Measurements from ENCODE around the gene CXXC5. TPM values are rescaled to one million over a fixed set of nuclear protein-coding genes. Genes with fewer than 3 reads are reported as not detected.

Gene CXXC5
- total RNA-seq, 1 experiment from 2014 or later = 97.2 TPM

DNA sequence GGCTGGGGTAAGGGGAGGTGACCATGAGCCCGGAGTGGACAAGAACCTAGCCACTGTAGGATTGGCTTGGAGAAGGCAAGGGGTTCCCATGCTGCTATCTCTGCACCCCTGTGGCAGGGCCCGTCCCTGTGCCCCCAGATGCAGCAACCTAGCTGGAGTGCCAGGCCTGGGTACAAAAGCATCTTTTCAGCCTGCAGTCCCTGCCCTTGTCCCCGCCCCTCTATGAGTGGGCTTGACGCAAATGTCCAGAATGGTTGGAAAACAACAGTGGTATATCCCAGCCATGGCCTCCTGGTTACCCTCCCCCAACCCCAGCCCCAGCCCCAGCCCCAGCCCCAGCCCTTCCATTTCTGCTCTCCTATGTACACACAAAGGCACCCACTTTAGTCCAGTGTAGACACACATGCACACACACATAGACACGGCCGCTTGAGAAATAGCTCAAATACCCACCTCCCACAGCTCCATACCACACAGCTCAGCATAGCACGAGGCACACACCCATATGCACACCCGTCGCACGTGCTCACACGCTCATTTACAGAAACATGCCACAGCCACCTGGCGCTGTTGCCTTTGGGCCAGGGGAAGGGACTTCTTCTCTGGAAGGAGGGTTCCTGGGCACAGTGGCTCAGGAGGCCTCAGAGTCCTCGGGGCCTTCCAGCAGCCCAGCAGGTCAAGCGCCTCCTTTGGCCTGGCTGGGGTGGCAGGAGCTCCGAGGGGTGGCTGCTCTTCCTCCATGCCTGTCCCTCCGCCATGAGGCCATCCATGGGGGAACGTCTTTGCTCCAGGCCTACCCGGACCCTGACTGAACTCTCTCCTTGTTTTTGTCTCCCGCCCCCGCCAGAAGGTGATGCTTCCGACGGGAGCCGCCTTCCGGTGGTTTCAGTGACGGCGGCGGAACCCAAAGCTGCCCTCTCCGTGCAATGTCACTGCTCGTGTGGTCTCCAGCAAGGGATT, 34.1 kb downstream of the CXXC5 start:
- TF ChIP-seq, protein P1, sequence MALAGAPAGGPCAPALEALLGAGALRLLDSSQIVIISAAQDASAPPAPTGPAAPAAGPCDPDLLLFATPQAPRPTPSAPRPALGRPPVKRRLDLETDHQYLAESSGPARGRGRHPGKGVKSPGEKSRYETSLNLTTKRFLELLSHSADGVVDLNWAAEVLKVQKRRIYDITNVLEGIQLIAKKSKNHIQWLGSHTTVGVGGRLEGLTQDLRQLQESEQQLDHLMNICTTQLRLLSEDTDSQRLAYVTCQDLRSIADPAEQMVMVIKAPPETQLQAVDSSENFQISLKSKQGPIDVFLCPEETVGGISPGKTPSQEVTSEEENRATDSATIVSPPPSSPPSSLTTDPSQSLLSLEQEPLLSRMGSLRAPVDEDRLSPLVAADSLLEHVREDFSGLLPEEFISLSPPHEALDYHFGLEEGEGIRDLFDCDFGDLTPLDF (CRISPR knock-in tag; IDR thresholded peaks at IDR 0.05) = no peak
- no peak for TF ChIP-seq ZNF416 (CRISPR knock-in tag; IDR thresholded peaks at IDR 0.05)
- no peak for TF ChIP-seq ATF1 (CRISPR knock-in tag; IDR thresholded peaks at IDR 0.05)
- peak overlapping the region; percentile 79; the same call in 1 of the 2 replicates for H3K27ac Mint-ChIP-seq
- H3K27me3 Mint-ChIP-seq (ENCODE audit: low read depth) = no peaks in the 10 kb centered on the region
- no peak for DNase-seq (ENCODE audit: low spot score)
- ATAC-seq = peak; percentile 8
- H3K36me3 Mint-ChIP-seq = peaks cover 26% of the 10 kb centered on the region
- ChIA-PET POLR2A (interaction anchor here (1.2 kb wide), 1 partner anchor 28 kb away, joined by 3 read pairs; no protein-coding TSS in a partner anchor), CTCF (interaction anchor here (1.0 to 4.3 kb wide), 7 partner anchors 10 to 93 kb away, joined by 3 to 30 read pairs (median 4); partner anchors contain the start of gene CXXC5)
- peaks cover 59% of the 10 kb centered on the region for H3K4me1 Mint-ChIP-seq
- no peaks in the 10 kb centered on the region for H3K9me3 Mint-ChIP-seq
- H3K4me3 Mint-ChIP-seq = no peak overlapping the region

DNA sequence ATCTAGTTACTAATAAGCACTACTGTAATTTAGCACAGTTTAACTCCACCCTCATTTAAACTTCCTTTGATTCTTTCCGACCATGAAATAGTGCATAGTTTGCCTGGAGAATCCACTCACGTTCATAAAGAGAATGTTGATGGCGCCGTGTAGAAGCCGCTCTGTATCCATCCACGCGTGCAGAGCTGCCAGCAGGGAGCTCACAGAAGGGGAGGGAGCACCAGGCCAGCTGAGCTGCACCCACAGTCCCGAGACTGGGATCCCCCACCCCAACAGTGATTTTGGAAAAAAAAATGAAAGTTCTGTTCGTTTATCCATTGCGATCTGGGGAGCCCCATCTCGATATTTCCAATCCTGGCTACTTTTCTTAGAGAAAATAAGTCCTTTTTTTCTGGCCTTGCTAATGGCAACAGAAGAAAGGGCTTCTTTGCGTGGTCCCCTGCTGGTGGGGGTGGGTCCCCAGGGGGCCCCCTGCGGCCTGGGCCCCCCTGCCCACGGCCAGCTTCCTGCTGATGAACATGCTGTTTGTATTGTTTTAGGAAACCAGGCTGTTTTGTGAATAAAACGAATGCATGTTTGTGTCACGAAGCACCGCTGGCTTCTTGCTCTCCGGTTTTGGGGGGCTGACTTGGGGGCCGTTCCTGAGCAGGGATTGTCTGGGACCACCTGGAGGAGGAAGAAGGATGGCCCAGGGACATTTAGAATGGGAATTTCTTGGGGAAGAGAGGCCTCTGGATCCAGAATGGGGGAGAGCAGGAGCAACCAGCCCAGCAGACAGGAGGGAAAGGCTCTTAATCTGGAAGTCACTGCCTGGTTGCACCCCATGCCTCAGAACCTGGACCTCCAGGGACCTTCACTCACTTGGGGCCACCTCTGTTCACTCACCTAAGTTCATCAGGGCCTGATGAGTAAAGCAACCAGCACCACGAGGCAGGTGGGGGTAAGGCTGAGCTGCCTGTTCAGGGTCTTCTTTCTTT, 35.4 kb downstream of the CXXC5 start:
- H3K9me3 Mint-ChIP-seq = no peaks in the 10 kb centered on the region
- CTCF ChIA-PET = interaction anchor here (0.8 to 4.3 kb wide), 10 partner anchors 9 to 104 kb away, joined by 3 to 30 read pairs (median 4); partner anchors contain the start of gene CXXC5
- ATAC-seq (no peak), DNase-seq (ENCODE audit: low spot score) (no peak)
- H3K27me3 Mint-ChIP-seq (ENCODE audit: low read depth) = no peaks in the 10 kb centered on the region
- H3K27ac Mint-ChIP-seq = peak overlapping the region; percentile 52
- peaks cover 26% of the 10 kb centered on the region for H3K36me3 Mint-ChIP-seq
- no peak overlapping the region; the same call in 1 of the 2 replicates for H3K4me3 Mint-ChIP-seq
- TF ChIP-seq ZNF423 (CRISPR knock-in tag; IDR thresholded peaks at IDR 0.05) = peak; percentile 98
- no peak for TF ChIP-seq TEAD4 (CRISPR knock-in tag; IDR thresholded peaks at IDR 0.05)
- TF ChIP-seq, protein P2, sequence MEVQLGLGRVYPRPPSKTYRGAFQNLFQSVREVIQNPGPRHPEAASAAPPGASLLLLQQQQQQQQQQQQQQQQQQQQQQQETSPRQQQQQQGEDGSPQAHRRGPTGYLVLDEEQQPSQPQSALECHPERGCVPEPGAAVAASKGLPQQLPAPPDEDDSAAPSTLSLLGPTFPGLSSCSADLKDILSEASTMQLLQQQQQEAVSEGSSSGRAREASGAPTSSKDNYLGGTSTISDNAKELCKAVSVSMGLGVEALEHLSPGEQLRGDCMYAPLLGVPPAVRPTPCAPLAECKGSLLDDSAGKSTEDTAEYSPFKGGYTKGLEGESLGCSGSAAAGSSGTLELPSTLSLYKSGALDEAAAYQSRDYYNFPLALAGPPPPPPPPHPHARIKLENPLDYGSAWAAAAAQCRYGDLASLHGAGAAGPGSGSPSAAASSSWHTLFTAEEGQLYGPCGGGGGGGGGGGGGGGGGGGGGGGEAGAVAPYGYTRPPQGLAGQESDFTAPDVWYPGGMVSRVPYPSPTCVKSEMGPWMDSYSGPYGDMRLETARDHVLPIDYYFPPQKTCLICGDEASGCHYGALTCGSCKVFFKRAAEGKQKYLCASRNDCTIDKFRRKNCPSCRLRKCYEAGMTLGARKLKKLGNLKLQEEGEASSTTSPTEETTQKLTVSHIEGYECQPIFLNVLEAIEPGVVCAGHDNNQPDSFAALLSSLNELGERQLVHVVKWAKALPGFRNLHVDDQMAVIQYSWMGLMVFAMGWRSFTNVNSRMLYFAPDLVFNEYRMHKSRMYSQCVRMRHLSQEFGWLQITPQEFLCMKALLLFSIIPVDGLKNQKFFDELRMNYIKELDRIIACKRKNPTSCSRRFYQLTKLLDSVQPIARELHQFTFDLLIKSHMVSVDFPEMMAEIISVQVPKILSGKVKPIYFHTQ (CRISPR knock-in tag; IDR thresholded peaks at IDR 0.05) = no peak
- POLR2A ChIA-PET = interaction anchor here (1.0 to 1.2 kb wide), 3 partner anchors 26 to 64 kb away, joined by 3 to 6 read pairs (median 3); no protein-coding TSS in a partner anchor
- H3K4me1 Mint-ChIP-seq = peaks cover 60% of the 10 kb centered on the region

DNA sequence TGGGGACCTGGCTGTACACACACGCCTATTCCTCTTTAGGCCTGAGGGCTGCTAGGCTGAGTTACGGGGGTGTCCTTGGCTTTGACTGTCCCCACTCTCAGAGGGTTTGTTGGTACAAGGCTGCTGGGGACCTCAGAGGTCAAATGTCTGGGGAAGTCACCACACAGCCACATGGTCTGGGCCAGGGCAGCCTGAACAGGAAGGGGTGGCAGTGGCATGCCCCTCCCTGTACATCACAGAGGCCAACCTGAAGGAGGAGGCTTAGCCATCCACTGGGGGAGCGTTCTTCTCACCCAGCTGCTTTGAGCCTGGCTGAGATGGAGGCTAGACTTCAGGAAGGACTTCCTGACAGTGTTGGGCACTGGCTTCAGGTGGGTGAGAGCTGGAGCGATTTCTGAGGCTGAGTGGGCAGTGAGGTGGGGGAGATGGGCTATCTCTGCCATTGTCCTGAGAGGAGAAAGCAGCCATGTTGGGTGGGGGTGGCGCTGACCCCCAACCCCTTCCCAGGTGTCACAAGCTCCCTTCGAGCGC, 36.3 kb downstream of the CXXC5 start:
- POLR2A ChIA-PET = interaction anchor here (1.0 to 1.1 kb wide), 3 partner anchors 24 to 64 kb away, joined by 3 to 6 read pairs (median 6); no protein-coding TSS in a partner anchor
- TF ChIP-seq CBFB (CRISPR knock-in tag; IDR thresholded peaks at IDR 0.05; ENCODE audit: low read depth) = no peak
- TF ChIP-seq, protein P3, sequence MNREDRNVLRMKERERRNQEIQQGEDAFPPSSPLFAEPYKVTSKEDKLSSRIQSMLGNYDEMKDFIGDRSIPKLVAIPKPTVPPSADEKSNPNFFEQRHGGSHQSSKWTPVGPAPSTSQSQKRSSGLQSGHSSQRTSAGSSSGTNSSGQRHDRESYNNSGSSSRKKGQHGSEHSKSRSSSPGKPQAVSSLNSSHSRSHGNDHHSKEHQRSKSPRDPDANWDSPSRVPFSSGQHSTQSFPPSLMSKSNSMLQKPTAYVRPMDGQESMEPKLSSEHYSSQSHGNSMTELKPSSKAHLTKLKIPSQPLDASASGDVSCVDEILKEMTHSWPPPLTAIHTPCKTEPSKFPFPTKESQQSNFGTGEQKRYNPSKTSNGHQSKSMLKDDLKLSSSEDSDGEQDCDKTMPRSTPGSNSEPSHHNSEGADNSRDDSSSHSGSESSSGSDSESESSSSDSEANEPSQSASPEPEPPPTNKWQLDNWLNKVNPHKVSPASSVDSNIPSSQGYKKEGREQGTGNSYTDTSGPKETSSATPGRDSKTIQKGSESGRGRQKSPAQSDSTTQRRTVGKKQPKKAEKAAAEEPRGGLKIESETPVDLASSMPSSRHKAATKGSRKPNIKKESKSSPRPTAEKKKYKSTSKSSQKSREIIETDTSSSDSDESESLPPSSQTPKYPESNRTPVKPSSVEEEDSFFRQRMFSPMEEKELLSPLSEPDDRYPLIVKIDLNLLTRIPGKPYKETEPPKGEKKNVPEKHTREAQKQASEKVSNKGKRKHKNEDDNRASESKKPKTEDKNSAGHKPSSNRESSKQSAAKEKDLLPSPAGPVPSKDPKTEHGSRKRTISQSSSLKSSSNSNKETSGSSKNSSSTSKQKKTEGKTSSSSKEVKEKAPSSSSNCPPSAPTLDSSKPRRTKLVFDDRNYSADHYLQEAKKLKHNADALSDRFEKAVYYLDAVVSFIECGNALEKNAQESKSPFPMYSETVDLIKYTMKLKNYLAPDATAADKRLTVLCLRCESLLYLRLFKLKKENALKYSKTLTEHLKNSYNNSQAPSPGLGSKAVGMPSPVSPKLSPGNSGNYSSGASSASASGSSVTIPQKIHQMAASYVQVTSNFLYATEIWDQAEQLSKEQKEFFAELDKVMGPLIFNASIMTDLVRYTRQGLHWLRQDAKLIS (CRISPR knock-in tag; IDR thresholded peaks at IDR 0.05; ENCODE audit: borderline replicate concordance) = no peak
- TF ChIP-seq, protein P4, sequence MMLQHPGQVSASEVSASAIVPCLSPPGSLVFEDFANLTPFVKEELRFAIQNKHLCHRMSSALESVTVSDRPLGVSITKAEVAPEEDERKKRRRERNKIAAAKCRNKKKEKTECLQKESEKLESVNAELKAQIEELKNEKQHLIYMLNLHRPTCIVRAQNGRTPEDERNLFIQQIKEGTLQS (CRISPR knock-in tag; conservative IDR thresholded peaks at IDR 0.05) = no peak
- TF ChIP-seq, protein P5, sequence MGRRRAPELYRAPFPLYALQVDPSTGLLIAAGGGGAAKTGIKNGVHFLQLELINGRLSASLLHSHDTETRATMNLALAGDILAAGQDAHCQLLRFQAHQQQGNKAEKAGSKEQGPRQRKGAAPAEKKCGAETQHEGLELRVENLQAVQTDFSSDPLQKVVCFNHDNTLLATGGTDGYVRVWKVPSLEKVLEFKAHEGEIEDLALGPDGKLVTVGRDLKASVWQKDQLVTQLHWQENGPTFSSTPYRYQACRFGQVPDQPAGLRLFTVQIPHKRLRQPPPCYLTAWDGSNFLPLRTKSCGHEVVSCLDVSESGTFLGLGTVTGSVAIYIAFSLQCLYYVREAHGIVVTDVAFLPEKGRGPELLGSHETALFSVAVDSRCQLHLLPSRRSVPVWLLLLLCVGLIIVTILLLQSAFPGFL (CRISPR knock-in tag; IDR thresholded peaks at IDR 0.05; ENCODE audit: borderline replicate concordance) = no peak
- TF ChIP-seq KAT7 (CRISPR knock-in tag; IDR thresholded peaks at IDR 0.05; ENCODE audit: borderline replicate concordance) = no peak
- TF ChIP-seq, protein P6, sequence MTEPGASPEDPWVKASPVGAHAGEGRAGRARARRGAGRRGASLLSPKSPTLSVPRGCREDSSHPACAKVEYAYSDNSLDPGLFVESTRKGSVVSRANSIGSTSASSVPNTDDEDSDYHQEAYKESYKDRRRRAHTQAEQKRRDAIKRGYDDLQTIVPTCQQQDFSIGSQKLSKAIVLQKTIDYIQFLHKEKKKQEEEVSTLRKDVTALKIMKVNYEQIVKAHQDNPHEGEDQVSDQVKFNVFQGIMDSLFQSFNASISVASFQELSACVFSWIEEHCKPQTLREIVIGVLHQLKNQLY (CRISPR knock-in tag; IDR thresholded peaks at IDR 0.05) = no peak
- TF ChIP-seq FOXJ3 (CRISPR knock-in tag; IDR thresholded peaks at IDR 0.05; ENCODE audit: borderline replicate concordance) = no peak
- TF ChIP-seq NR1H2 (CRISPR knock-in tag; IDR thresholded peaks at IDR 0.05) = no peak
- no peak for TF ChIP-seq FOXK1 (CRISPR knock-in tag; IDR thresholded peaks at IDR 0.05)

More for the DNA sequence above, 36.3 kb downstream of the CXXC5 start:
- H3K27ac Mint-ChIP-seq = peak overlapping the region; percentile 52
- H3K9me3 Mint-ChIP-seq = no peaks in the 10 kb centered on the region
- no peak for DNase-seq (ENCODE audit: low spot score)
- no peak overlapping the region for H3K4me3 Mint-ChIP-seq
- no peak for ATAC-seq
- H3K27me3 Mint-ChIP-seq (ENCODE audit: low read depth) = no peaks in the 10 kb centered on the region
- CTCF ChIA-PET = interaction anchor here (0.8 to 4.3 kb wide), 15 partner anchors 12 to 103 kb away, joined by 3 to 30 read pairs (median 4); partner anchors contain the start of gene CXXC5
- H3K4me1 Mint-ChIP-seq = peaks cover 65% of the 10 kb centered on the region
- peaks cover 26% of the 10 kb centered on the region for H3K36me3 Mint-ChIP-seq
